H9 (cell line): ENCODE data around the gene FAM210A. TPM values are rescaled to one million over a fixed set of nuclear protein-coding genes. Genes with fewer than 3 reads are reported as not detected.

Experiments used
- DNase-seq: peaks from one replicate; pipeline ENCODE4 v3.0.0-alpha.2; 2017
- H2AFZ ChIP-seq: one replicate; pipeline ENCODE4 v1.6.1; 2013; ENCODE audit warnings: mild to moderate bottlenecking, low read length, control low read depth, moderate library complexity
- H2AK5ac ChIP-seq: 2 replicates; pipeline ENCODE4 v1.6.1; 2013; ENCODE audit warnings: low read length, control low read depth, mixed read lengths; ENCODE audit not compliant: insufficient read length
- H2BK120ac ChIP-seq: one replicate; pipeline ENCODE4 v1.6.1; 2013; ENCODE audit warnings: low read depth, mild to moderate bottlenecking, low read length, control low read depth, inconsistent platforms; ENCODE audit not compliant: poor library complexity, severe bottlenecking
- H2BK12ac ChIP-seq: 2 replicates; pipeline ENCODE4 v1.6.1; 2013; ENCODE audit warnings: low read length, control low read depth, mixed read lengths, low read depth; ENCODE audit not compliant: insufficient read length
- H2BK15ac ChIP-seq: 2 replicates; pipeline ENCODE4 v1.6.1; 2013; ENCODE audit warnings: low read depth, low read length, control low read depth
- H2BK20ac ChIP-seq: one replicate; pipeline ENCODE4 v1.6.1; 2013; ENCODE audit warnings: low read depth, mild to moderate bottlenecking, low read length, control low read depth, inconsistent platforms; ENCODE audit not compliant: poor library complexity, severe bottlenecking
- H2BK5ac ChIP-seq: 2 replicates; pipeline ENCODE4 v1.6.1; 2013; ENCODE audit warnings: low read length, control low read depth, mixed read lengths; ENCODE audit not compliant: insufficient read length
- H3K14ac ChIP-seq: 2 replicates; pipeline ENCODE4 v1.6.1; 2013; ENCODE audit warnings: low read length, control low read depth; ENCODE audit not compliant: insufficient read depth
- H3K18ac ChIP-seq: 2 replicates; pipeline ENCODE4 v1.6.1; 2013; ENCODE audit warnings: low read depth, mild to moderate bottlenecking, mixed read lengths, low read length, control low read depth; ENCODE audit not compliant: insufficient read length
- H3K23ac ChIP-seq: 2 replicates; pipeline ENCODE4 v1.6.1; 2013; ENCODE audit warnings: low read length, control low read depth, mixed read lengths, low read depth; ENCODE audit not compliant: insufficient read length
- H3K23me2 ChIP-seq: 2 replicates; pipeline ENCODE4 v1.6.1; 2013; ENCODE audit warnings: low read depth, mild to moderate bottlenecking, mixed read lengths, low read length, control low read depth; ENCODE audit not compliant: insufficient read length, poor library complexity, severe bottlenecking
- H3K27ac ChIP-seq: 2 replicates; pipeline ENCODE4 v1.5.1; 2013; ENCODE audit warnings: low read length, control low read depth, mixed read lengths, low read depth; ENCODE audit not compliant: insufficient read length
- H3K27me3 ChIP-seq: 2 replicates; pipeline ENCODE4 v1.6.1; 2013; ENCODE audit warnings: low read length, control low read depth, inconsistent platforms; ENCODE audit not compliant: insufficient read depth
- H3K4ac ChIP-seq: 2 replicates; pipeline ENCODE4 v1.6.1; 2013; ENCODE audit warnings: low read depth, mild to moderate bottlenecking, control low read depth, inconsistent platforms, low read length, moderate library complexity
- H3K4me1 ChIP-seq: 2 replicates; pipeline ENCODE4 v1.6.1; 2013; ENCODE audit warnings: low read length, control low read depth, inconsistent platforms; ENCODE audit not compliant: insufficient read depth
- H3K4me2 ChIP-seq: 2 replicates; pipeline ENCODE4 v1.6.1; 2013; ENCODE audit warnings: low read length, control low read depth, mixed read lengths; ENCODE audit not compliant: insufficient read length, insufficient read depth
- H3K56ac ChIP-seq: 2 replicates; pipeline ENCODE4 v1.6.1; 2013; ENCODE audit warnings: low read depth, mild to moderate bottlenecking, mixed read lengths, low read length, control low read depth; ENCODE audit not compliant: insufficient read length
- H3K79me1 ChIP-seq: 2 replicates; pipeline ENCODE4 v1.6.1; 2013; ENCODE audit warnings: low read depth, mild to moderate bottlenecking, moderate library complexity, low read length, control low read depth, inconsistent platforms; ENCODE audit not compliant: insufficient read depth, poor library complexity, severe bottlenecking
- H3K79me2 ChIP-seq: 2 replicates; pipeline ENCODE4 v1.6.1; 2013; ENCODE audit warnings: low read length, control low read depth, inconsistent platforms; ENCODE audit not compliant: insufficient read depth
- H3K9ac ChIP-seq: 2 replicates; pipeline ENCODE4 v1.6.1; 2013; ENCODE audit warnings: low read length, control low read depth, mixed read lengths; ENCODE audit not compliant: insufficient read length; ENCODE audit errors: extremely low read depth
- H3K9me3 ChIP-seq: one replicate; pipeline ENCODE4 v1.6.1; 2013; ENCODE audit warnings: low read depth, low read length, inconsistent platforms; ENCODE audit not compliant: control insufficient read depth
- H3T11ph ChIP-seq: one replicate; pipeline ENCODE4 v1.6.1; 2013; ENCODE audit warnings: mild to moderate bottlenecking, low read length, control low read depth, inconsistent platforms
- H4K20me1 ChIP-seq: one replicate; pipeline ENCODE4 v1.6.1; 2013; ENCODE audit not compliant: control insufficient read depth, insufficient read length, insufficient read depth
- H4K5ac ChIP-seq: 2 replicates; pipeline ENCODE4 v1.6.1; 2013; ENCODE audit warnings: low read depth, mild to moderate bottlenecking, mixed read lengths, low read length, control low read depth; ENCODE audit not compliant: insufficient read length
- H4K8ac ChIP-seq: replicated peaks from 2 replicates; pipeline ENCODE4 v1.6.1; 2013; ENCODE audit warnings: low read length, control low read depth, mixed read lengths, low read depth; ENCODE audit not compliant: insufficient read length
- H4K91ac ChIP-seq: 2 replicates; pipeline ENCODE4 v1.6.1; 2013; ENCODE audit warnings: low read depth, mild to moderate bottlenecking, moderate library complexity, mixed read lengths, low read length, control low read depth; ENCODE audit not compliant: insufficient read length
- H3K27ac Mint-ChIP-seq, 3 experiments: 2 replicates in 2 of 3; 3 replicates in 1 of 3; pipeline ENCODE4 v1.8.0; 2020 to 2021; ENCODE audit warnings: mixed read lengths in 3 of 3, mild to moderate bottlenecking in 1 of 3, moderate library complexity in 1 of 3
- H3K27me3 Mint-ChIP-seq: 2 replicates; pipeline ENCODE4 v1.8.0; 2021; ENCODE audit warnings: low read depth, mild to moderate bottlenecking, moderate library complexity, mixed read lengths
- H3K36me3 Mint-ChIP-seq, 3 experiments: 2 replicates in 2 of 3; 3 replicates in 1 of 3; pipeline ENCODE4 v1.8.0; 2020 to 2021; ENCODE audit warnings: low read depth in 3 of 3, mixed read lengths in 3 of 3; ENCODE audit not compliant: insufficient read depth in 1 of 3
- H3K4me1 Mint-ChIP-seq, 2 experiments: 2 replicates each; pipeline ENCODE4 v1.8.0; 2020; ENCODE audit warnings: mixed read lengths in 2 of 2
- H3K4me3 Mint-ChIP-seq, 2 experiments: 2 replicates in 1 of 2; 3 replicates in 1 of 2; pipeline ENCODE4 v1.8.0; 2020 to 2021; ENCODE audit warnings: mild to moderate bottlenecking in 2 of 2, mixed read lengths in 2 of 2, moderate library complexity in 1 of 2
- H3K9me3 Mint-ChIP-seq, 2 experiments: 2 replicates in 1 of 2; 3 replicates in 1 of 2; pipeline ENCODE4 v1.8.0; 2020; ENCODE audit warnings: mild to moderate bottlenecking in 2 of 2, mixed read lengths in 2 of 2, moderate library complexity in 1 of 2
- total RNA-seq: library from RNA; stranded (reverse); gene quantifications from 2 replicates; pipeline ENCODE4 v1.2.1, GENCODE V29; 2021
- TF ChIP-seq, protein P1 (sequence below): fragments of 200-600 bp; sonication (generic); conservative IDR thresholded peaks from 3 replicates; pipeline ENCODE4 v1.8.0; 2021; ENCODE audit warnings: antibody characterized with exemption, mild to moderate bottlenecking

FAM210A gene
- total RNA-seq, 1 experiment from 2014 or later, result 22.5 TPM

DNA sequence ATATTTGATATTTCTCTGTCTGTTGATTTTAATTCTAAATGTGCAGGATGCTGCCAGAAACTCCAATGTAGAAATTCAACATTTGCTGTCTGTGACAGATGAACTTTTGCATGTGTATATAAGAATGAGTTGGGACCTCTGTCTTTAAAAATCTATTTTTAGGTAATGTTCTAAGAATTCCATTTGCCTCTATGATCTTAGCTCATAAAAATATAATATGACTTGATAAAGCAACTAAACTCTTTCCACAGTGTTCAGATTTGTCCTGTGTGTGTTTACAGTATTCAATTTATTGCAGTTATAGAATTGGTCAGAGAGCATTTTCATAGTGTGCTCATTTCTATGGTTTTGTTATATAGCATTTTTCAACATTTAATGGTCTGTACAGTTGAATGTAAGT is 33.7 kb upstream of the FAM210A start:
- Histone ChIP-seq H3K79me1 (no peaks in the 10 kb centered on the region), H4K5ac (no peak overlapping the region), H2AK5ac (no peak overlapping the region), H3K14ac (no peak overlapping the region), H3K79me2 (no peaks in the 10 kb centered on the region), H3K4me1 (no peaks in the 10 kb centered on the region), H2BK120ac (no peak overlapping the region), H4K8ac (no peak overlapping the region), H3K4ac (no peak overlapping the region), H3K18ac (no peak overlapping the region), H3K27me3 (no peaks in the 10 kb centered on the region), H3K9ac (no peak overlapping the region), H3K56ac (no peak overlapping the region), H2AFZ (no peak overlapping the region), H2BK12ac (no peak overlapping the region), H4K91ac (no peak overlapping the region), H3K27ac (no peak overlapping the region), H4K20me1 (no peaks in the 10 kb centered on the region), H2BK5ac (no peak overlapping the region), H3K23me2 (no peaks in the 10 kb centered on the region), H3K9me3 (no peaks in the 10 kb centered on the region), H3K4me2 (no peak overlapping the region), H3T11ph (no peak overlapping the region), H3K23ac (no peak overlapping the region), H2BK15ac (no peak overlapping the region), H2BK20ac (no peak overlapping the region)
- H3K4me1 Mint-ChIP-seq, result no peaks in the 10 kb centered on the region
- H3K9me3 Mint-ChIP-seq, result peaks cover 15 to 17% of the 10 kb centered on the region in 2 experiments
- no peak overlapping the region for H3K4me3 Mint-ChIP-seq
- peaks cover 57 to 83% (median 73%) of the 10 kb centered on the region in 3 experiments for H3K36me3 Mint-ChIP-seq
- no peaks in the 10 kb centered on the region for H3K27me3 Mint-ChIP-seq
- no peak overlapping the region for H3K27ac Mint-ChIP-seq
- no peak for DNase-seq
- TF ChIP-seq, protein P1, sequence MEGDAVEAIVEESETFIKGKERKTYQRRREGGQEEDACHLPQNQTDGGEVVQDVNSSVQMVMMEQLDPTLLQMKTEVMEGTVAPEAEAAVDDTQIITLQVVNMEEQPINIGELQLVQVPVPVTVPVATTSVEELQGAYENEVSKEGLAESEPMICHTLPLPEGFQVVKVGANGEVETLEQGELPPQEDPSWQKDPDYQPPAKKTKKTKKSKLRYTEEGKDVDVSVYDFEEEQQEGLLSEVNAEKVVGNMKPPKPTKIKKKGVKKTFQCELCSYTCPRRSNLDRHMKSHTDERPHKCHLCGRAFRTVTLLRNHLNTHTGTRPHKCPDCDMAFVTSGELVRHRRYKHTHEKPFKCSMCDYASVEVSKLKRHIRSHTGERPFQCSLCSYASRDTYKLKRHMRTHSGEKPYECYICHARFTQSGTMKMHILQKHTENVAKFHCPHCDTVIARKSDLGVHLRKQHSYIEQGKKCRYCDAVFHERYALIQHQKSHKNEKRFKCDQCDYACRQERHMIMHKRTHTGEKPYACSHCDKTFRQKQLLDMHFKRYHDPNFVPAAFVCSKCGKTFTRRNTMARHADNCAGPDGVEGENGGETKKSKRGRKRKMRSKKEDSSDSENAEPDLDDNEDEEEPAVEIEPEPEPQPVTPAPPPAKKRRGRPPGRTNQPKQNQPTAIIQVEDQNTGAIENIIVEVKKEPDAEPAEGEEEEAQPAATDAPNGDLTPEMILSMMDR, result no peak
